Mesothelial cell of epicardium (in vitro differentiated cells): Measurements from ENCODE around the gene SORBS1. TPM values are rescaled to one million over a fixed set of nuclear protein-coding genes. Genes with fewer than 3 reads are reported as not detected.

Experiments used
- DNase-seq, 2 experiments: peaks; one replicate each; pipeline ENCODE4 v3.0.0; 2021; ENCODE audit warnings: low spot score in 2 of 2; ENCODE audit not compliant: unreplicated experiment in 2 of 2
- H3K27ac Mint-ChIP-seq: 2 replicates; pipeline ENCODE4 v1.8.0; 2021; ENCODE audit warnings: mixed read lengths
- H3K27me3 Mint-ChIP-seq: 2 replicates; pipeline ENCODE4 v1.8.0; 2021; ENCODE audit warnings: low read depth, mixed read lengths
- H3K36me3 Mint-ChIP-seq: 2 replicates; pipeline ENCODE4 v1.8.0; 2021; ENCODE audit warnings: mixed read lengths
- H3K4me1 Mint-ChIP-seq: 2 replicates; pipeline ENCODE4 v1.8.0; 2021; ENCODE audit warnings: mixed read lengths
- H3K4me3 Mint-ChIP-seq: 2 replicates; pipeline ENCODE4 v1.8.0; 2021; ENCODE audit warnings: mild to moderate bottlenecking, moderate library complexity, mixed read lengths
- H3K9me3 Mint-ChIP-seq: 2 replicates; pipeline ENCODE4 v1.8.0; 2021; ENCODE audit warnings: mixed read lengths
- total RNA-seq: library from RNA; stranded (reverse); gene quantifications from 3 replicates; pipeline ENCODE4 v1.2.1, GENCODE V29; 2021
- TF ChIP-seq, protein P1 (sequence below): fragments of 200-600 bp; sonication (generic); IDR thresholded peaks from one replicate; pipeline ENCODE4 v1.5.0; 2021; ENCODE audit warnings: antibody characterized with exemption; ENCODE audit not compliant: unreplicated experiment

SORBS1 gene
- total RNA-seq, 1 donor from 2014 or later = 24.9 TPM

- TF ChIP-seq, protein P1, sequence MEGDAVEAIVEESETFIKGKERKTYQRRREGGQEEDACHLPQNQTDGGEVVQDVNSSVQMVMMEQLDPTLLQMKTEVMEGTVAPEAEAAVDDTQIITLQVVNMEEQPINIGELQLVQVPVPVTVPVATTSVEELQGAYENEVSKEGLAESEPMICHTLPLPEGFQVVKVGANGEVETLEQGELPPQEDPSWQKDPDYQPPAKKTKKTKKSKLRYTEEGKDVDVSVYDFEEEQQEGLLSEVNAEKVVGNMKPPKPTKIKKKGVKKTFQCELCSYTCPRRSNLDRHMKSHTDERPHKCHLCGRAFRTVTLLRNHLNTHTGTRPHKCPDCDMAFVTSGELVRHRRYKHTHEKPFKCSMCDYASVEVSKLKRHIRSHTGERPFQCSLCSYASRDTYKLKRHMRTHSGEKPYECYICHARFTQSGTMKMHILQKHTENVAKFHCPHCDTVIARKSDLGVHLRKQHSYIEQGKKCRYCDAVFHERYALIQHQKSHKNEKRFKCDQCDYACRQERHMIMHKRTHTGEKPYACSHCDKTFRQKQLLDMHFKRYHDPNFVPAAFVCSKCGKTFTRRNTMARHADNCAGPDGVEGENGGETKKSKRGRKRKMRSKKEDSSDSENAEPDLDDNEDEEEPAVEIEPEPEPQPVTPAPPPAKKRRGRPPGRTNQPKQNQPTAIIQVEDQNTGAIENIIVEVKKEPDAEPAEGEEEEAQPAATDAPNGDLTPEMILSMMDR = no peak
- H3K27me3 Mint-ChIP-seq = no peaks in the 10 kb centered on the region
- no peak overlapping the region for H3K4me3 Mint-ChIP-seq
- no peak for DNase-seq
- no peak overlapping the region for H3K27ac Mint-ChIP-seq
- no peaks in the 10 kb centered on the region for H3K36me3 Mint-ChIP-seq
- H3K4me1 Mint-ChIP-seq = peaks cover 6% of the 10 kb centered on the region
- H3K9me3 Mint-ChIP-seq = peaks cover 5% of the 10 kb centered on the region
Observed at GRCh38 chr10:95545981-95546380, 15.2 kb downstream of the SORBS1 start.

- no peak overlapping the region for H3K27ac Mint-ChIP-seq
- TF ChIP-seq, protein P1 = no peak
- no peak for DNase-seq
- H3K36me3 Mint-ChIP-seq = no peaks in the 10 kb centered on the region
- H3K4me3 Mint-ChIP-seq = no peak overlapping the region
- peaks cover 6% of the 10 kb centered on the region for H3K4me1 Mint-ChIP-seq
- H3K27me3 Mint-ChIP-seq = no peaks in the 10 kb centered on the region
- peaks cover 5% of the 10 kb centered on the region for H3K9me3 Mint-ChIP-seq
Observed at GRCh38 chr10:95544783-95545500, 16.2 kb downstream of the SORBS1 start.

- Mint-ChIP-seq H3K27me3 (no peaks in the 10 kb centered on the region), H3K4me3 (no peak overlapping the region), H3K4me1 (peaks cover 7% of the 10 kb centered on the region), H3K9me3 (peaks cover 5% of the 10 kb centered on the region), H3K36me3 (no peaks in the 10 kb centered on the region), H3K27ac (no peak overlapping the region)
- DNase-seq = no peak
- TF ChIP-seq, protein P1 = no peak
Observed at GRCh38 chr10:95543459-95543858, 17.7 kb downstream of the SORBS1 start.

DNA sequence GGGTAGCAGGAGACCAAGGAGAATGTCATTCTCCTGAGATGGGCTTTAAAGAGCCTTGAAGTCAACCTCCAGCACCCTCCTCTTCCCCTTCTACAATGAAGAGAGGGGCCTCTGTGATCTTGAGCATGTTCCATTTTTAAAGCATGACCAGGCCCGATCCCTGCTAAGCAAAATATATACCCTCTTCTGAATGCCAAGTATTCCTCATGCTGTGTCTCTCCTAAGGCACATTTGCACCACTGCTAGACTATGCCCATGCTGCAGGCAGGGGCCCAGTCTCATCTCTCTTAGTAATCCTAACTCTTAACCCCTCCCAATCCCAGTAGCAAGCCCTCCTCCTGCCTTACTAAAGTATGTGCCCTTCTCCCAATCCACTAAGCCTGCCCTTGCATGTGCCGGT is 18.4 kb downstream of the SORBS1 start:
- no peak overlapping the region for H3K4me3 Mint-ChIP-seq
- peaks cover 5% of the 10 kb centered on the region for H3K9me3 Mint-ChIP-seq
- TF ChIP-seq, protein P1 = no peak
- no peak for DNase-seq
- no peaks in the 10 kb centered on the region for H3K27me3 Mint-ChIP-seq
- H3K36me3 Mint-ChIP-seq = no peaks in the 10 kb centered on the region
- peaks cover 7% of the 10 kb centered on the region for H3K4me1 Mint-ChIP-seq
- no peak overlapping the region for H3K27ac Mint-ChIP-seq

GRCh38 chr10:95542330-95542729 is 18.8 kb downstream of the SORBS1 start:
- Mint-ChIP-seq H3K27me3 (no peaks in the 10 kb centered on the region), H3K9me3 (peaks cover 5% of the 10 kb centered on the region), H3K4me3 (no peak overlapping the region), H3K4me1 (peaks cover 10% of the 10 kb centered on the region), H3K27ac (no peak overlapping the region), H3K36me3 (no peaks in the 10 kb centered on the region)
- TF ChIP-seq, protein P1 = no peak
- no peak for DNase-seq
